Osteocyte (in vitro differentiated cells): ENCODE data around the gene ABHD16B. TPM values are rescaled to one million over a fixed set of nuclear protein-coding genes. Genes with fewer than 3 reads are reported as not detected.

Experiments
- DNase-seq: peaks from one replicate; pipeline ENCODE4 v3.0.0; 2021; ENCODE audit warnings: mixed read lengths; ENCODE audit not compliant: unreplicated experiment; ENCODE audit errors: extremely low spot score
- H3K27ac Mint-ChIP-seq: one replicate; pipeline ENCODE4 v1.8.0; 2021; ENCODE audit warnings: mild to moderate bottlenecking, mixed read lengths; ENCODE audit not compliant: unreplicated experiment
- H3K27me3 Mint-ChIP-seq: one replicate; pipeline ENCODE4 v1.8.0; 2021; ENCODE audit warnings: mixed read lengths; ENCODE audit not compliant: unreplicated experiment
- H3K36me3 Mint-ChIP-seq: one replicate; pipeline ENCODE4 v1.8.0; 2021; ENCODE audit warnings: mixed read lengths; ENCODE audit not compliant: unreplicated experiment
- H3K4me1 Mint-ChIP-seq: one replicate; pipeline ENCODE4 v1.8.0; 2021; ENCODE audit warnings: mixed read lengths; ENCODE audit not compliant: unreplicated experiment
- H3K4me3 Mint-ChIP-seq: one replicate; pipeline ENCODE4 v1.8.0; 2021; ENCODE audit warnings: mild to moderate bottlenecking, moderate library complexity, mixed read lengths; ENCODE audit not compliant: unreplicated experiment
- H3K9me3 Mint-ChIP-seq: one replicate; pipeline ENCODE4 v1.8.0; 2021; ENCODE audit warnings: mixed read lengths; ENCODE audit not compliant: unreplicated experiment
- CTCF ChIP-seq: fragments of 200-600 bp; sonication (generic); IDR thresholded peaks from 2 replicates; pipeline ENCODE4 v1.5.0; 2021; ENCODE audit warnings: antibody characterized with exemption, mild to moderate bottlenecking, moderate library complexity
- total RNA-seq: library from RNA; stranded (reverse); gene quantifications from 2 replicates; pipeline ENCODE4 v1.2.1, GENCODE V29; 2021

The ABHD16B gene
- total RNA-seq, 1 donor from 2014 or later, result not detected

- no peak overlapping the region for H3K27ac Mint-ChIP-seq
- no peaks in the 10 kb centered on the region for H3K27me3 Mint-ChIP-seq
- H3K36me3 Mint-ChIP-seq, result peaks cover 5% of the 10 kb centered on the region
- no peak overlapping the region for H3K4me3 Mint-ChIP-seq
- H3K4me1 Mint-ChIP-seq, result peaks cover 47% of the 10 kb centered on the region
- TF ChIP-seq CTCF, result no peak
- no peak for DNase-seq
- no peaks in the 10 kb centered on the region for H3K9me3 Mint-ChIP-seq
These were observed 33.2 kb upstream of the ABHD16B start for GRCh38 chr20:63828124-63828523.

GRCh38 chr20:63828545-63828944, 32.8 kb upstream of the ABHD16B start:
- Mint-ChIP-seq H3K36me3 (peaks cover 5% of the 10 kb centered on the region), H3K9me3 (no peaks in the 10 kb centered on the region), H3K27me3 (no peaks in the 10 kb centered on the region), H3K4me1 (peaks cover 51% of the 10 kb centered on the region), H3K4me3 (peak overlapping the region; percentile 82), H3K27ac (no peak overlapping the region)
- no peak for TF ChIP-seq CTCF
- no peak for DNase-seq

GRCh38 chr20:63828951-63829350, 32.3 kb upstream of the ABHD16B start:
- H3K36me3 Mint-ChIP-seq, result peaks cover 5% of the 10 kb centered on the region
- H3K9me3 Mint-ChIP-seq, result no peaks in the 10 kb centered on the region
- peak overlapping the region; percentile 82 for H3K4me3 Mint-ChIP-seq

GRCh38 chr20:63829603-63829944, 31.7 kb upstream of the ABHD16B start:
- TF ChIP-seq CTCF, result peak; percentile 5
- DNase-seq, result no peak
- Mint-ChIP-seq H3K4me1 (peaks cover 57% of the 10 kb centered on the region), H3K4me3 (peak overlapping the region; percentile 82), H3K36me3 (peaks cover 5% of the 10 kb centered on the region), H3K27me3 (no peaks in the 10 kb centered on the region), H3K9me3 (no peaks in the 10 kb centered on the region), H3K27ac (peak overlapping the region; percentile 77)

More at GRCh38 chr20:63828951-63829350, 32.3 kb upstream of the ABHD16B start:
- no peak for TF ChIP-seq CTCF
- Mint-ChIP-seq H3K27ac (no peak overlapping the region), H3K27me3 (no peaks in the 10 kb centered on the region), H3K4me1 (peaks cover 51% of the 10 kb centered on the region)
- DNase-seq, result no peak

GRCh38 chr20:63829945-63830835, 31.1 kb upstream of the ABHD16B start:
- no peak for DNase-seq
- Mint-ChIP-seq H3K27ac (peak overlapping the region; percentile 77), H3K4me1 (peaks cover 62% of the 10 kb centered on the region), H3K9me3 (no peaks in the 10 kb centered on the region), H3K27me3 (no peaks in the 10 kb centered on the region), H3K4me3 (peak overlapping the region; percentile 82), H3K36me3 (peaks cover 5% of the 10 kb centered on the region)
- peak; percentile 3 for TF ChIP-seq CTCF
